DOHH2 (cell line): ENCODE data around the gene KIF13A.

Experiments
- H3F3A ChIP-seq: fragments of 200-600 bp; sonication (generic), shearing (Covaris generic); 2 replicates; pipeline ENCODE4 v1.6.0; 2016; ENCODE audit warnings: antibody characterized with exemption, mild to moderate bottlenecking; ENCODE audit not compliant: control insufficient read depth, insufficient read depth
- H3K27ac ChIP-seq: fragments of 200-600 bp; sonication (generic); 2 replicates; pipeline ENCODE4 v1.5.1; 2014; ENCODE audit warnings: low read depth, mild to moderate bottlenecking, low read length, moderate library complexity
- H3K27me3 ChIP-seq: fragments of 200-600 bp; sonication (generic); 2 replicates; pipeline ENCODE4 v1.6.1; 2014; ENCODE audit warnings: mild to moderate bottlenecking, low read length, mixed read lengths; ENCODE audit not compliant: control insufficient read depth
- H3K36me3 ChIP-seq: fragments of 200-600 bp; sonication (generic); 2 replicates; pipeline ENCODE4 v1.6.1; 2014; ENCODE audit warnings: mild to moderate bottlenecking, low read length, moderate library complexity, mixed read lengths; ENCODE audit not compliant: control insufficient read depth
- H3K4me1 ChIP-seq: fragments of 200-600 bp; sonication (generic); 2 replicates; pipeline ENCODE4 v1.6.1; 2014; ENCODE audit warnings: mild to moderate bottlenecking, low read length, mixed read lengths; ENCODE audit not compliant: control insufficient read depth
- H3K4me2 ChIP-seq: fragments of 200-600 bp; sonication (generic); 2 replicates; pipeline ENCODE4 v1.6.0; 2014; ENCODE audit warnings: mild to moderate bottlenecking, low read length, moderate library complexity
- H3K4me3 ChIP-seq: fragments of 200-600 bp; sonication (generic); 2 replicates; pipeline ENCODE4 v1.5.1; 2014; ENCODE audit warnings: mild to moderate bottlenecking, low read length, mixed read lengths
- H3K79me2 ChIP-seq: fragments of 200-600 bp; sonication (generic); 2 replicates; pipeline ENCODE4 v1.6.1; 2014; ENCODE audit warnings: mild to moderate bottlenecking, low read length, mixed read lengths; ENCODE audit not compliant: control insufficient read depth
- H3K9me2 ChIP-seq: fragments of 200-600 bp; sonication (generic); replicated peaks from 2 replicates; pipeline ENCODE4 v1.6.1; 2014; ENCODE audit warnings: mild to moderate bottlenecking, low read length, mixed read lengths; ENCODE audit not compliant: control insufficient read depth
- H3K9me3 ChIP-seq: fragments of 200-600 bp; sonication (generic); 2 replicates; pipeline ENCODE4 v1.6.1; 2014; ENCODE audit warnings: antibody characterized with exemption, low read length, mixed read lengths; ENCODE audit not compliant: control insufficient read depth, insufficient read depth
- H4K20me1 ChIP-seq: fragments of 200-600 bp; sonication (generic); 2 replicates; pipeline ENCODE4 v1.6.0; 2014; ENCODE audit warnings: low read depth, mild to moderate bottlenecking, antibody characterized with exemption, low read length, moderate library complexity; ENCODE audit not compliant: control insufficient read depth, insufficient read depth
- CTCF ChIP-seq: fragments of 200-600 bp; sonication (generic); IDR thresholded peaks from one replicate; pipeline ENCODE4 v1.5.1; 2014; ENCODE audit warnings: antibody characterized with exemption, mild to moderate bottlenecking, low read depth, low read length; ENCODE audit not compliant: poor library complexity, severe bottlenecking
- EZH2phosphoT487 ChIP-seq: fragments of 200-600 bp; sonication (generic); IDR thresholded peaks from 2 replicates; pipeline ENCODE4 v1.6.1; 2017; ENCODE audit warnings: borderline replicate concordance, mild to moderate bottlenecking, antibody characterized with exemption, low read length, moderate library complexity, mixed read lengths

KIF13A gene

DNA sequence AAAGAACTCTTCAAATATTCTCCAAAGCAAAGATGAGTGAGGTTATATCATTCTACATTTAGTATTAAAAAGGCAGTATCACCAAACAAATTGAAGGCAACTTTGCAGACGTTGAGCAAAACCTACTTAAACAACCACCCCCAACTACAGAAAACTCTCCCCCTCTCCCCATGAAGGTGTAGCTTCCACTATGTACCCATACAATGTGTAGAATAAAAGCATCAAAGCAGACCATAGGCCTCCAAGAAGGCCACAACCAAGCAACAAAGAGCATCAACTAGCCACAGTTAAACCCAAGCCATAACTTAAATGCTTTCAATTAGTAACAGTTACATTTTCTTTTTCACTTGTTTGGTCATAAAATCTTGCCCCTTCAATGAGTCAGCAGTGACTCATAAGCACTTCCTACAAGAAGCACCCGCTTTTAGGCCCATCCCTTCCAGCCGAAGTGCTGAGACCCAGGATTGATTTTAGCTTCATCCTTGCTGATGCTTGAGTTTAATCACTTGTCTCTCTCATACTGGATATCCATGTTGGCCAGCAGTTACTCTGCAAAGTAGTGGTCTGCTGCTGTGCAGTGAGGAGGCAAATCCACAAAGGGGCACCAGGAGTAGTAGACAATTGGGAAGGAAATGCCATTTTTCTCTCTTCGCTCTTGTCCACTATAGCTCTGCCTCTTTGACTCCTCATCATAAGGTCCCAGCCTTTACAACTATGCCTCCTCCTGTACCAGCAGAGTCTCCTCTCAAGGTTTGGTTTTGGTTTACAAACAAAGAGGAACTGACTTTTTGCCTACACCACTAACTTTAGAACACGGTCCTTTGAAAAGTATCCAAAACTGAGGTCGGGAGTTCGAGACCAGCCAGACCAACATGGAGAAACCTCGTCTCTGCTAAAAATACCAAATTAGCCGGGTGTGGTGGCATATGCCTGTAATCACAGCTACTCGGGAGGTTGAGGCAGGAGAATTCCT, 272.3 kb downstream of the KIF13A start:
- Histone ChIP-seq H4K20me1 (no peaks in the 10 kb centered on the region), H3K4me1 (no peaks in the 10 kb centered on the region), H3K36me3 (no peaks in the 10 kb centered on the region), H3K9me3 (no peaks in the 10 kb centered on the region), H3K9me2 (no peaks in the 10 kb centered on the region), H3K4me2 (no peak overlapping the region), H3K27ac (no peak overlapping the region), H3K27me3 (no peaks in the 10 kb centered on the region), H3K4me3 (no peak overlapping the region), H3K79me2 (no peaks in the 10 kb centered on the region), H3F3A (no peaks in the 10 kb centered on the region)
- TF ChIP-seq EZH2phosphoT487 (no peak), CTCF (no peak)

GRCh38 chr6:17714177-17714576, 273.3 kb downstream of the KIF13A start:
- Histone ChIP-seq H3F3A (no peaks in the 10 kb centered on the region), H3K4me3 (no peak overlapping the region), H3K4me1 (no peaks in the 10 kb centered on the region), H3K9me2 (no peaks in the 10 kb centered on the region), H3K9me3 (no peaks in the 10 kb centered on the region), H3K36me3 (peaks cover 5% of the 10 kb centered on the region; the same call in 1 of the 2 replicates), H3K4me2 (no peak overlapping the region), H3K27me3 (no peaks in the 10 kb centered on the region), H3K27ac (no peak overlapping the region), H4K20me1 (no peaks in the 10 kb centered on the region), H3K79me2 (no peaks in the 10 kb centered on the region; the same call in 1 of the 2 replicates)
- TF ChIP-seq EZH2phosphoT487 (no peak), CTCF (no peak)

GRCh38 chr6:17712576-17712975, 274.9 kb downstream of the KIF13A start:
- Histone ChIP-seq H3K9me2 (no peaks in the 10 kb centered on the region), H3K27me3 (no peaks in the 10 kb centered on the region), H3K36me3 (peaks cover 14% of the 10 kb centered on the region), H3K9me3 (no peaks in the 10 kb centered on the region), H3K79me2 (peaks cover 8% of the 10 kb centered on the region), H3K4me1 (peaks cover 2% of the 10 kb centered on the region), H3K27ac (no peak overlapping the region), H4K20me1 (no peaks in the 10 kb centered on the region), H3F3A (no peaks in the 10 kb centered on the region), H3K4me2 (no peak overlapping the region), H3K4me3 (no peak overlapping the region)
- no peak for TF ChIP-seq CTCF
- no peak for TF ChIP-seq EZH2phosphoT487
